ENCODE results near the gene FDX2. TPM values are rescaled to one million over a fixed set of nuclear protein-coding genes. Genes with fewer than 3 reads are reported as not detected.

The FDX2 gene
- total and polyA plus RNA-seq, 2 of the 13 experiments (the other 11 are each of a cell fraction or from before 2014, with no cell fraction given), result 21.0 to 24.7 TPM

GRCh38 chr19:10270616-10271394 is 45.0 kb downstream of the FDX2 start, which contains the start of gene ICAM1 (continued):
- TF ChIP-seq ZBTB26 (CRISPR knock-in tag; IDR thresholded peaks at IDR 0.05; ENCODE audit: borderline replicate concordance) (peak; percentile 78; the same call in 1 of the 2 replicates), MTERF4 (CRISPR knock-in tag; IDR thresholded peaks at IDR 0.05) (peak; percentile 76; the same call in 1 of the 2 replicates), HNRNPUL1 (IDR thresholded peaks at IDR 0.05; ENCODE audit: low read depth, low read length) (no peak), ZNF720 (CRISPR knock-in tag; IDR thresholded peaks at IDR 0.05) (0 out of 2 replicates have a peak, but pooled peaks have one; percentile 48), RFX3 (CRISPR knock-in tag; IDR thresholded peaks at IDR 0.05) (no peak), ZNF605 (CRISPR knock-in tag; IDR thresholded peaks at IDR 0.05) (peak; percentile 96), SMAD9 (CRISPR knock-in tag; IDR thresholded peaks at IDR 0.05) (no peak), ZBTB10 (CRISPR knock-in tag; IDR thresholded peaks at IDR 0.05; ENCODE audit: borderline replicate concordance) (peak; percentile 65; the same call in 1 of the 2 replicates), BCL6 (CRISPR knock-in tag; IDR thresholded peaks at IDR 0.05) (peak; percentile 80), ZXDC (CRISPR knock-in tag; IDR thresholded peaks at IDR 0.05) (no peak), DBP (CRISPR knock-in tag; IDR thresholded peaks at IDR 0.05; ENCODE audit: not compliant biosample characterization) (no peak), CHD2 (IDR thresholded peaks at IDR 0.05; ENCODE audit: low read depth, low read length) (no peak), CEBPG (CRISPR knock-in tag; IDR thresholded peaks at IDR 0.05) (peak; percentile 43; the same call in 1 of the 2 replicates), MED1 (CRISPR knock-in tag; IDR thresholded peaks at IDR 0.05) (peak; percentile 92), SCMH1 (CRISPR knock-in tag; IDR thresholded peaks at IDR 0.05; ENCODE audit: borderline replicate concordance) (no peak), ZNF83 (CRISPR knock-in tag; IDR thresholded peaks at IDR 0.05; ENCODE audit: borderline replicate concordance) (no peak), CBFB (CRISPR knock-in tag; IDR thresholded peaks at IDR 0.05) (peak; percentile 84), ARNT2 (CRISPR knock-in tag; IDR thresholded peaks at IDR 0.05; ENCODE audit: low read depth) (peak; percentile 86; the same call in 1 of the 2 replicates), FOXJ3 (CRISPR knock-in tag; IDR thresholded peaks at IDR 0.05; ENCODE audit: borderline replicate concordance) (0 out of 2 replicates have a peak, but pooled peaks have one; percentile 43)
